ENCODE results near the gene STAT5B. TPM values are rescaled to one million over a fixed set of nuclear protein-coding genes. Genes with fewer than 3 reads are reported as not detected.

The STAT5B gene
- total and polyA plus RNA-seq, 9 of the 15 experiments (the other 6 are each of a cell fraction or from before 2014, with no cell fraction given), result 20.8 to 176 (median 92.4) TPM

DNA sequence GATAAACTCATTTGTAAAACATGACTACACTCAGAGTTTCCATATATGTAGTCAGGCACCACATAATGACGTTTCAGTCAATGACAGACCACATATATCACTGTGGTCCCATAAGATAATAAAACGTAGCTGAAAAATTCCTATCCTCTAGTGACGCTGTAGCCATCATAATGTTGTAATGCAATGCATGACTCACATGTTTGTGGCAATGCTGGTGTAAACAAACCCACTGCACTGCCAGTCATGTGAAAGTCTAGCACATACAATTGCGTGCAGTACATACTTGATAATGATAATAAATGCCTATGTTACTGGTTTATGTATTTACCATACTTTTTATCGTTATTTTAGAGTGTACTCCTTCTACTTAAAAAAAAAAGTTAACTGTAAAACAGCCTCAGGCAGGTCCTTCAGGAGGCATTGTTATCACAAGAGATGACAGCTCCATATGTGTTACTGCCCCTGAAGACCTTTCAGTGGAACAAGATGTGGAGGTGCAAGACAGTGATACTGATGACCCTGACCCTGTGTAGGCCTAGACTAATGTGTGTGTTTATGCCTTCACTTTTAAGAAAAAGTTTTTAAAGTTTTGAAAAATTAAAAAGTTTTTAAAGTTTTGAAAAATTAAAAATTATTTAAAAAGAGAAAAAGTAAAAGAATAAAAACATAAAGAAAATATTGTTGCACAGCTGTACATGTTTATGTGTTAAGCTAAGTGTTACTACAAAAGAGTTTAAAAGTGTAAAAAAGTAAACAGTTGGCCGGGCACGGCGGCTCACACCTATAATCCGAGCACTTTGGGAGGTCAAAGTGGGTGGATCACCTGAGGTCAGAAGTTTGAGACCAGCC is 9.0 kb downstream of the STAT5B start (continued):
- TF ChIP-seq, protein P1, sequence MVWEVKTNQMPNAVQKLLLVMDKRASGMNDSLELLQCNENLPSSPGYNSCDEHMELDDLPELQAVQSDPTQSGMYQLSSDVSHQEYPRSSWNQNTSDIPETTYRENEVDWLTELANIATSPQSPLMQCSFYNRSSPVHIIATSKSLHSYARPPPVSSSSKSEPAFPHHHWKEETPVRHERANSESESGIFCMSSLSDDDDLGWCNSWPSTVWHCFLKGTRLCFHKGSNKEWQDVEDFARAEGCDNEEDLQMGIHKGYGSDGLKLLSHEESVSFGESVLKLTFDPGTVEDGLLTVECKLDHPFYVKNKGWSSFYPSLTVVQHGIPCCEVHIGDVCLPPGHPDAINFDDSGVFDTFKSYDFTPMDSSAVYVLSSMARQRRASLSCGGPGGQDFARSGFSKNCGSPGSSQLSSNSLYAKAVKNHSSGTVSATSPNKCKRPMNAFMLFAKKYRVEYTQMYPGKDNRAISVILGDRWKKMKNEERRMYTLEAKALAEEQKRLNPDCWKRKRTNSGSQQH (CRISPR knock-in tag; IDR thresholded peaks at IDR 0.05), result 0 out of 2 replicates have a peak, but pooled peaks have one; percentile 24
- TF ChIP-seq PML (IDR thresholded peaks at IDR 0.05; ENCODE audit: low read length) (peak; percentile 81), ZNF253 (CRISPR knock-in tag; conservative IDR thresholded peaks at IDR 0.05) (no peak), C11orf30 (IDR thresholded peaks at IDR 0.05; ENCODE audit: low read depth) (peak; percentile 47), CCAR2 (IDR thresholded peaks at IDR 0.05; ENCODE audit: low read depth, low read length) (no peak), HNRNPL (IDR thresholded peaks at IDR 0.05; ENCODE audit: low read depth, low read length) (no peak), SAFB2 (IDR thresholded peaks at IDR 0.05; ENCODE audit: borderline replicate concordance, low read depth, low read length, severe bottlenecking) (no peak), NFYB (IDR thresholded peaks at IDR 0.05; ENCODE audit: extremely low read depth, insufficient read length) (no peak), ZBED1 (IDR thresholded peaks at IDR 0.05) (0 out of 2 replicates have a peak, but pooled peaks have one; percentile 56), ESRRA (IDR thresholded peaks at IDR 0.05; ENCODE audit: borderline replicate concordance, low read depth) (peak; percentile 47; the same call in 1 of the 2 replicates), ZNF75A (CRISPR knock-in tag; IDR thresholded peaks at IDR 0.05) (no peak), TGIF2 (CRISPR knock-in tag; IDR thresholded peaks at IDR 0.05) (no peak), NR4A1 (CRISPR knock-in tag; IDR thresholded peaks at IDR 0.05) (no peak), NR4A1 (tag; IDR thresholded peaks at IDR 0.05) (no peak), ZNF79 (CRISPR knock-in tag; IDR thresholded peaks at IDR 0.05; ENCODE audit: low read depth) (no peak), IRF2 (CRISPR knock-in tag; IDR thresholded peaks at IDR 0.05) (no peak), POLR2AphosphoS5 (IDR thresholded peaks at IDR 0.05; ENCODE audit: control insufficient read depth, insufficient read depth, low read depth, low read length) (peak; percentile 76), ADNP (tag; IDR thresholded peaks at IDR 0.05) (no peak; the same call in 1 of the 2 replicates)
- TF ChIP-seq, protein P2, sequence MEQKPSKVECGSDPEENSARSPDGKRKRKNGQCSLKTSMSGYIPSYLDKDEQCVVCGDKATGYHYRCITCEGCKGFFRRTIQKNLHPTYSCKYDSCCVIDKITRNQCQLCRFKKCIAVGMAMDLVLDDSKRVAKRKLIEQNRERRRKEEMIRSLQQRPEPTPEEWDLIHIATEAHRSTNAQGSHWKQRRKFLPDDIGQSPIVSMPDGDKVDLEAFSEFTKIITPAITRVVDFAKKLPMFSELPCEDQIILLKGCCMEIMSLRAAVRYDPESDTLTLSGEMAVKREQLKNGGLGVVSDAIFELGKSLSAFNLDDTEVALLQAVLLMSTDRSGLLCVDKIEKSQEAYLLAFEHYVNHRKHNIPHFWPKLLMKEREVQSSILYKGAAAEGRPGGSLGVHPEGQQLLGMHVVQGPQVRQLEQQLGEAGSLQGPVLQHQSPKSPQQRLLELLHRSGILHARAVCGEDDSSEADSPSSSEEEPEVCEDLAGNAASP (IDR thresholded peaks at IDR 0.05), result no peak
- TF ChIP-seq, protein P3, sequence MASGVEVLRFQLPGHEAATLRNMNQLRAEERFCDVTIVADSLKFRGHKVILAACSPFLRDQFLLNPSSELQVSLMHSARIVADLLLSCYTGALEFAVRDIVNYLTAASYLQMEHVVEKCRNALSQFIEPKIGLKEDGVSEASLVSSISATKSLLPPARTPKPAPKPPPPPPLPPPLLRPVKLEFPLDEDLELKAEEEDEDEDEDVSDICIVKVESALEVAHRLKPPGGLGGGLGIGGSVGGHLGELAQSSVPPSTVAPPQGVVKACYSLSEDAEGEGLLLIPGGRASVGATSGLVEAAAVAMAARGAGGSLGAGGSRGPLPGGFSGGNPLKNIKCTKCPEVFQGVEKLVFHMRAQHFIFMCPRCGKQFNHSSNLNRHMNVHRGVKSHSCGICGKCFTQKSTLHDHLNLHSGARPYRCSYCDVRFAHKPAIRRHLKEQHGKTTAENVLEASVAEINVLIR (CRISPR knock-in tag; IDR thresholded peaks at IDR 0.05), result peak; percentile 85
- TF ChIP-seq, protein P4, sequence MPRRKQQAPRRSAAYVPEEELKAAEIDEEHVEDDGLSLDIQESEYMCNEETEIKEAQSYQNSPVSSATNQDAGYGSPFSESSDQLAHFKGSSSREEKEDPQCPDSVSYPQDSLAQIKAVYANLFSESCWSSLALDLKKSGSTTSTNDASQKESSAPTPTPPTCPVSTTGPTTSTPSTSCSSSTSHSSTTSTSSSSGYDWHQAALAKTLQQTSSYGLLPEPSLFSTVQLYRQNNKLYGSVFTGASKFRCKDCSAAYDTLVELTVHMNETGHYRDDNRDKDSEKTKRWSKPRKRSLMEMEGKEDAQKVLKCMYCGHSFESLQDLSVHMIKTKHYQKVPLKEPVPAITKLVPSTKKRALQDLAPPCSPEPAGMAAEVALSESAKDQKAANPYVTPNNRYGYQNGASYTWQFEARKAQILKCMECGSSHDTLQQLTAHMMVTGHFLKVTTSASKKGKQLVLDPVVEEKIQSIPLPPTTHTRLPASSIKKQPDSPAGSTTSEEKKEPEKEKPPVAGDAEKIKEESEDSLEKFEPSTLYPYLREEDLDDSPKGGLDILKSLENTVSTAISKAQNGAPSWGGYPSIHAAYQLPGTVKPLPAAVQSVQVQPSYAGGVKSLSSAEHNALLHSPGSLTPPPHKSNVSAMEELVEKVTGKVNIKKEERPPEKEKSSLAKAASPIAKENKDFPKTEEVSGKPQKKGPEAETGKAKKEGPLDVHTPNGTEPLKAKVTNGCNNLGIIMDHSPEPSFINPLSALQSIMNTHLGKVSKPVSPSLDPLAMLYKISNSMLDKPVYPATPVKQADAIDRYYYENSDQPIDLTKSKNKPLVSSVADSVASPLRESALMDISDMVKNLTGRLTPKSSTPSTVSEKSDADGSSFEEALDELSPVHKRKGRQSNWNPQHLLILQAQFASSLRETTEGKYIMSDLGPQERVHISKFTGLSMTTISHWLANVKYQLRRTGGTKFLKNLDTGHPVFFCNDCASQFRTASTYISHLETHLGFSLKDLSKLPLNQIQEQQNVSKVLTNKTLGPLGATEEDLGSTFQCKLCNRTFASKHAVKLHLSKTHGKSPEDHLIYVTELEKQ (CRISPR knock-in tag; IDR thresholded peaks at IDR 0.05), result no peak

All from K562 (cell line).